C4-2B (cell line): Measurements from ENCODE around the gene RAF1.

Source experiments
- H3K27ac ChIP-seq: fragments of 450-650 bp; 2 replicates; pipeline ENCODE4 v1.5.1; 2017
- CTCF ChIP-seq: fragments of 450-650 bp; conservative IDR thresholded peaks from 2 replicates; pipeline ENCODE4 v1.5.1; 2017; ENCODE audit warnings: mild to moderate bottlenecking
- ZFX ChIP-seq: fragments of 450-650 bp; IDR thresholded peaks from 2 replicates; pipeline ENCODE4 v1.6.1; 2017

Gene RAF1

GRCh38 chr3:12569836-12570235, 94.1 kb downstream of the RAF1 start:
- H3K27ac ChIP-seq = no peak overlapping the region
- TF ChIP-seq ZFX (no peak), CTCF (no peak)

- TF ChIP-seq ZFX (no peak), CTCF (no peak)
- no peak overlapping the region for H3K27ac ChIP-seq
Measured at GRCh38 chr3:12568747-12569146, 95.2 kb downstream of the RAF1 start.

- TF ChIP-seq CTCF = no peak
- TF ChIP-seq ZFX = no peak
- no peak overlapping the region for H3K27ac ChIP-seq
Measured at GRCh38 chr3:12566976-12567375, 96.9 kb downstream of the RAF1 start.

GRCh38 chr3:12562451-12562850, 101.5 kb downstream of the RAF1 start:
- TF ChIP-seq ZFX = no peak
- no peak for TF ChIP-seq CTCF
- H3K27ac ChIP-seq = no peak overlapping the region

- no peak for TF ChIP-seq ZFX
- no peak for TF ChIP-seq CTCF
- no peak overlapping the region for H3K27ac ChIP-seq
Measured at GRCh38 chr3:12561397-12561796, 102.5 kb downstream of the RAF1 start.

GRCh38 chr3:12560505-12561190, 103.3 kb downstream of the RAF1 start:
- TF ChIP-seq ZFX (no peak), CTCF (no peak)
- H3K27ac ChIP-seq = no peak overlapping the region

GRCh38 chr3:12559520-12559919, 104.4 kb downstream of the RAF1 start:
- TF ChIP-seq CTCF = no peak
- TF ChIP-seq ZFX = no peak
- H3K27ac ChIP-seq = no peak overlapping the region
